ENCODE data around the gene HOGA1. TPM values are rescaled to one million over a fixed set of nuclear protein-coding genes. Genes with fewer than 3 reads are reported as not detected.

Gene HOGA1
- total and polyA plus RNA-seq, 2 of the 13 experiments (the other 11 are each of a cell fraction or from before 2014, with no cell fraction given): 7.6 to 19.5 TPM

DNA sequence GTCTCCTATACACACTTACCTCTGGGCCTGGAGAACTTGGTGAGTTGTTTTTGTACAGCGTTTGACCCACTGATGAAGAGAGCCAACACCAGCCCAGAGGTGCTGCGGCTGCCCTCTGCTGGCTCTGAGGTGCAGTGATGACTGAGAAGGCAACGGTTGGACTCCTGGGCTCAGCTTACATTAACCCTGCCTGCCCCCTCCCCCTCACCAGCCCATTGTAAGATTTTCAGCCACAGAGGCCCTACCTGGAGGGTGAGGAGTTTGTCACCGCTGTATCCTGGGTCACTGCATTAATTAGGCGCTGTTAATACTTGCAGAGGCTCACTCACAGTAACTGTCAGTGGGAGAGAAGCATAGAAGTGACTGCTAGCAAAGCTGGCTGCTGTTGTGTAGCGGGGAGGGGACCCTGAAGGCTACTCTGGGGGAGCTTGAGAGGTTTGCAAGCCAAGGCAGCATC, 30.6 kb upstream of the HOGA1 start (continued):
- TF ChIP-seq, protein P1, sequence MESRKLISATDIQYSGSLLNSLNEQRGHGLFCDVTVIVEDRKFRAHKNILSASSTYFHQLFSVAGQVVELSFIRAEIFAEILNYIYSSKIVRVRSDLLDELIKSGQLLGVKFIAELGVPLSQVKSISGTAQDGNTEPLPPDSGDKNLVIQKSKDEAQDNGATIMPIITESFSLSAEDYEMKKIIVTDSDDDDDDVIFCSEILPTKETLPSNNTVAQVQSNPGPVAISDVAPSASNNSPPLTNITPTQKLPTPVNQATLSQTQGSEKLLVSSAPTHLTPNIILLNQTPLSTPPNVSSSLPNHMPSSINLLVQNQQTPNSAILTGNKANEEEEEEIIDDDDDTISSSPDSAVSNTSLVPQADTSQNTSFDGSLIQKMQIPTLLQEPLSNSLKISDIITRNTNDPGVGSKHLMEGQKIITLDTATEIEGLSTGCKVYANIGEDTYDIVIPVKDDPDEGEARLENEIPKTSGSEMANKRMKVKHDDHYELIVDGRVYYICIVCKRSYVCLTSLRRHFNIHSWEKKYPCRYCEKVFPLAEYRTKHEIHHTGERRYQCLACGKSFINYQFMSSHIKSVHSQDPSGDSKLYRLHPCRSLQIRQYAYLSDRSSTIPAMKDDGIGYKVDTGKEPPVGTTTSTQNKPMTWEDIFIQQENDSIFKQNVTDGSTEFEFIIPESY (CRISPR knock-in tag; IDR thresholded peaks at IDR 0.05): peak; percentile 35; the same call in 1 of the 2 replicates
- TF ChIP-seq KAT8 (CRISPR knock-in tag; IDR thresholded peaks at IDR 0.05) (0 out of 2 replicates have a peak, but pooled peaks have one; percentile 24), ZNF337 (CRISPR knock-in tag; IDR thresholded peaks at IDR 0.05; ENCODE audit: borderline replicate concordance, low read depth) (no peak), ZNF460 (CRISPR knock-in tag; IDR thresholded peaks at IDR 0.05; ENCODE audit: borderline replicate concordance) (no peak), ELF3 (CRISPR knock-in tag; IDR thresholded peaks at IDR 0.05) (0 out of 2 replicates have a peak, but pooled peaks have one; percentile 29), ZKSCAN8 (CRISPR knock-in tag; IDR thresholded peaks at IDR 0.05; ENCODE audit: borderline replicate concordance) (0 out of 2 replicates have a peak, but pooled peaks have one; percentile 32), ZC3H4 (CRISPR knock-in tag; IDR thresholded peaks at IDR 0.05; ENCODE audit: borderline replicate concordance) (no peak), RBM22 (optimal IDR thresholded peaks at IDR 0.05; ENCODE audit: low read length) (no peak), POGZ (CRISPR knock-in tag; IDR thresholded peaks at IDR 0.05) (no peak), ZBTB38 (CRISPR knock-in tag; IDR thresholded peaks at IDR 0.05) (no peak), ZNF773 (CRISPR knock-in tag; IDR thresholded peaks at IDR 0.05; ENCODE audit: borderline replicate concordance) (no peak), YEATS2 (CRISPR knock-in tag; IDR thresholded peaks at IDR 0.05; ENCODE audit: borderline replicate concordance) (no peak), ZFAT (CRISPR knock-in tag; conservative IDR thresholded peaks at IDR 0.05) (no peak), SALL1 (CRISPR knock-in tag; IDR thresholded peaks at IDR 0.05) (peak; percentile 59), GATAD2A (CRISPR knock-in tag; IDR thresholded peaks at IDR 0.05) (0 out of 2 replicates have a peak, but pooled peaks have one; percentile 28), SETDB1 (CRISPR knock-in tag; IDR thresholded peaks at IDR 0.05; ENCODE audit: borderline replicate concordance) (no peak)
- TF ChIP-seq, protein P2, sequence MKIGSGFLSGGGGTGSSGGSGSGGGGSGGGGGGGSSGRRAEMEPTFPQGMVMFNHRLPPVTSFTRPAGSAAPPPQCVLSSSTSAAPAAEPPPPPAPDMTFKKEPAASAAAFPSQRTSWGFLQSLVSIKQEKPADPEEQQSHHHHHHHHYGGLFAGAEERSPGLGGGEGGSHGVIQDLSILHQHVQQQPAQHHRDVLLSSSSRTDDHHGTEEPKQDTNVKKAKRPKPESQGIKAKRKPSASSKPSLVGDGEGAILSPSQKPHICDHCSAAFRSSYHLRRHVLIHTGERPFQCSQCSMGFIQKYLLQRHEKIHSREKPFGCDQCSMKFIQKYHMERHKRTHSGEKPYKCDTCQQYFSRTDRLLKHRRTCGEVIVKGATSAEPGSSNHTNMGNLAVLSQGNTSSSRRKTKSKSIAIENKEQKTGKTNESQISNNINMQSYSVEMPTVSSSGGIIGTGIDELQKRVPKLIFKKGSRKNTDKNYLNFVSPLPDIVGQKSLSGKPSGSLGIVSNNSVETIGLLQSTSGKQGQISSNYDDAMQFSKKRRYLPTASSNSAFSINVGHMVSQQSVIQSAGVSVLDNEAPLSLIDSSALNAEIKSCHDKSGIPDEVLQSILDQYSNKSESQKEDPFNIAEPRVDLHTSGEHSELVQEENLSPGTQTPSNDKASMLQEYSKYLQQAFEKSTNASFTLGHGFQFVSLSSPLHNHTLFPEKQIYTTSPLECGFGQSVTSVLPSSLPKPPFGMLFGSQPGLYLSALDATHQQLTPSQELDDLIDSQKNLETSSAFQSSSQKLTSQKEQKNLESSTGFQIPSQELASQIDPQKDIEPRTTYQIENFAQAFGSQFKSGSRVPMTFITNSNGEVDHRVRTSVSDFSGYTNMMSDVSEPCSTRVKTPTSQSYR (CRISPR knock-in tag; IDR thresholded peaks at IDR 0.05; ENCODE audit: borderline replicate concordance): peak; percentile 73; the same call in 1 of the 2 replicates
- TF ChIP-seq, protein P3, sequence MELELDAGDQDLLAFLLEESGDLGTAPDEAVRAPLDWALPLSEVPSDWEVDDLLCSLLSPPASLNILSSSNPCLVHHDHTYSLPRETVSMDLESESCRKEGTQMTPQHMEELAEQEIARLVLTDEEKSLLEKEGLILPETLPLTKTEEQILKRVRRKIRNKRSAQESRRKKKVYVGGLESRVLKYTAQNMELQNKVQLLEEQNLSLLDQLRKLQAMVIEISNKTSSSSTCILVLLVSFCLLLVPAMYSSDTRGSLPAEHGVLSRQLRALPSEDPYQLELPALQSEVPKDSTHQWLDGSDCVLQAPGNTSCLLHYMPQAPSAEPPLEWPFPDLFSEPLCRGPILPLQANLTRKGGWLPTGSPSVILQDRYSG (CRISPR knock-in tag; IDR thresholded peaks at IDR 0.05): no peak
- TF ChIP-seq, protein P4, sequence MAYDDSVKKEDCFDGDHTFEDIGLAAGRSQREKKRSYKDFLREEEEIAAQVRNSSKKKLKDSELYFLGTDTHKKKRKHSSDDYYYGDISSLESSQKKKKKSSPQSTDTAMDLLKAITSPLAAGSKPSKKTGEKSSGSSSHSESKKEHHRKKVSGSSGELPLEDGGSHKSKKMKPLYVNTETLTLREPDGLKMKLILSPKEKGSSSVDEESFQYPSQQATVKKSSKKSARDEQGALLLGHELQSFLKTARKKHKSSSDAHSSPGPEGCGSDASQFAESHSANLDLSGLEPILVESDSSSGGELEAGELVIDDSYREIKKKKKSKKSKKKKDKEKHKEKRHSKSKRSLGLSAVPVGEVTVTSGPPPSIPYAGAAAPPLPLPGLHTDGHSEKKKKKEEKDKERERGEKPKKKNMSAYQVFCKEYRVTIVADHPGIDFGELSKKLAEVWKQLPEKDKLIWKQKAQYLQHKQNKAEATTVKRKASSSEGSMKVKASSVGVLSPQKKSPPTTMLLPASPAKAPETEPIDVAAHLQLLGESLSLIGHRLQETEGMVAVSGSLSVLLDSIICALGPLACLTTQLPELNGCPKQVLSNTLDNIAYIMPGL (CRISPR knock-in tag; IDR thresholded peaks at IDR 0.05; ENCODE audit: borderline replicate concordance in 1 of 2, low read depth in 1 of 2): 0 out of 4 replicates have a peak, but pooled peaks of 1 of the 2 experiments have one; percentile 49
- TF ChIP-seq, protein P5, sequence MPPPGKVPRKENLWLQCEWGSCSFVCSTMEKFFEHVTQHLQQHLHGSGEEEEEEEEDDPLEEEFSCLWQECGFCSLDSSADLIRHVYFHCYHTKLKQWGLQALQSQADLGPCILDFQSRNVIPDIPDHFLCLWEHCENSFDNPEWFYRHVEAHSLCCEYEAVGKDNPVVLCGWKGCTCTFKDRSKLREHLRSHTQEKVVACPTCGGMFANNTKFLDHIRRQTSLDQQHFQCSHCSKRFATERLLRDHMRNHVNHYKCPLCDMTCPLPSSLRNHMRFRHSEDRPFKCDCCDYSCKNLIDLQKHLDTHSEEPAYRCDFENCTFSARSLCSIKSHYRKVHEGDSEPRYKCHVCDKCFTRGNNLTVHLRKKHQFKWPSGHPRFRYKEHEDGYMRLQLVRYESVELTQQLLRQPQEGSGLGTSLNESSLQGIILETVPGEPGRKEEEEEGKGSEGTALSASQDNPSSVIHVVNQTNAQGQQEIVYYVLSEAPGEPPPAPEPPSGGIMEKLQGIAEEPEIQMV (CRISPR knock-in tag; IDR thresholded peaks at IDR 0.05; ENCODE audit: low read depth): 0 out of 2 replicates have a peak, but pooled peaks have one; percentile 32

Measured in HepG2 (cell line).